GM12878 (cell line): Measurements from ENCODE around the gene ING5. TPM values are rescaled to one million over a fixed set of nuclear protein-coding genes. Genes with fewer than 3 reads are reported as not detected.

Experiments used
- ATAC-seq: fragments of 200-7000 bp; cut with Tn5 transposase; 3 replicates; pipeline ENCODE4 v1.9.1; 2020; ENCODE audit warnings: mild to moderate bottlenecking, moderate library complexity
- BruUV-seq: library from RNA; stranded (reverse); fragments of 400-500 nt; replicated peaks from 2 replicates; lab custom pipeline; 2021; lab: Mats Ljungman, UMichigan
- CTCF ChIA-PET: fragments of 300-600 bp; sonication (Branson Sonifier 250); formaldehyde crosslinking; extraction: SDS; loops from one replicate; lab custom pipeline; 2021; ENCODE audit warnings: inconsistent platforms; lab: Yijun Ruan, JAX
- POLR2A ChIA-PET: fragments of 350-600 bp; formaldehyde crosslinking; extraction: SDS; loops from one replicate; lab custom pipeline; 2021; ENCODE audit warnings: inconsistent platforms; lab: Charles Lee
- RAD21 ChIA-PET: fragments of 300-600 bp; sonication (Branson Sonifier 250); formaldehyde crosslinking; loops from one replicate; lab custom pipeline; 2023; ENCODE audit warnings: antibody characterized with exemption; ENCODE audit not compliant: unreplicated experiment; lab: Charles Lee
- SMC1A ChIA-PET: fragments of 300-600 bp; sonication (Branson Sonifier 250); formaldehyde crosslinking; loops from one replicate; lab custom pipeline; 2023; ENCODE audit not compliant: unreplicated experiment, uncharacterized antibody; lab: Charles Lee
- DNase-seq: peaks from one replicate; pipeline ENCODE4 v3.0.0-alpha.2; 2011; ENCODE audit warnings: low read depth, low spot score
- FAIRE-seq: peaks from 3 replicates; lab custom pipeline; 2011; peaks lifted over from hg19 to GRCh38; lab: Jason Lieb, UNC
- H2AFZ ChIP-seq: 2 replicates; pipeline ENCODE4 v1.6.0; 2011; ENCODE audit warnings: low read depth, low read length, control low read depth; ENCODE audit not compliant: control insufficient read depth
- H3K27ac ChIP-seq: 2 replicates; pipeline ENCODE4 v1.5.1; 2011; ENCODE audit warnings: control low read depth; ENCODE audit not compliant: control insufficient read depth, insufficient read depth
- H3K27me3 ChIP-seq, 2 experiments: replicated peaks in 1 of 2; 2 replicates each; pipeline versions ENCODE4 v1.6.0 to v1.6.1; 2011; ENCODE audit warnings: low read length in 1 of 2; ENCODE audit not compliant: control insufficient read depth in 2 of 2, insufficient read depth in 2 of 2
- H3K36me3 ChIP-seq, 2 experiments: 2 replicates each; pipeline ENCODE4 v1.5.1; 2011; ENCODE audit warnings: low read length in 1 of 2; ENCODE audit not compliant: control insufficient read depth in 2 of 2, insufficient read depth in 2 of 2
- H3K4me1 ChIP-seq: 2 replicates; pipeline ENCODE4 v1.6.1; 2011; ENCODE audit warnings: mild to moderate bottlenecking, low read length, moderate library complexity, mixed read lengths; ENCODE audit not compliant: control insufficient read depth, insufficient read depth
- H3K4me2 ChIP-seq: 2 replicates; pipeline ENCODE4 v1.6.0; 2011; ENCODE audit warnings: control low read depth; ENCODE audit not compliant: control insufficient read depth, insufficient read depth
- H3K4me3 ChIP-seq: fragments of 200-600 bp; sonication (generic); 2 replicates; pipeline ENCODE4 v1.5.1; 2016
- H3K79me2 ChIP-seq: 2 replicates; pipeline ENCODE4 v1.6.0; 2011; ENCODE audit warnings: low read length; ENCODE audit not compliant: control insufficient read depth, insufficient read depth
- H3K9ac ChIP-seq: 2 replicates; pipeline ENCODE4 v1.8.0; 2011; ENCODE audit warnings: low read length, control low read depth, mixed read lengths; ENCODE audit not compliant: control insufficient read depth, insufficient read depth
- H3K9me3 ChIP-seq: replicated peaks from 3 replicates; pipeline ENCODE4 v1.5.1; 2011; ENCODE audit warnings: mild to moderate bottlenecking, low read length; ENCODE audit not compliant: control insufficient read depth, insufficient read depth
- H4K20me1 ChIP-seq: 2 replicates; pipeline ENCODE4 v1.6.0; 2011; ENCODE audit not compliant: control insufficient read depth, insufficient read depth
- CHD1 ChIP-seq: IDR thresholded peaks from 2 replicates; pipeline ENCODE4 v1.6.1; 2012; ENCODE audit warnings: low read depth, low read length, improper control_type of control experiment
- CREB1 ChIP-seq: IDR thresholded peaks from 2 replicates; pipeline ENCODE4 v1.6.1; 2012; ENCODE audit warnings: low read depth, mild to moderate bottlenecking, inconsistent platforms
- EED ChIP-seq: sonication (generic); IDR thresholded peaks from 2 replicates; pipeline ENCODE4 v1.6.1; 2016; ENCODE audit warnings: antibody characterized with exemption, low read depth
- HDAC2 ChIP-seq: fragments of 200-600 bp; sonication (generic); IDR thresholded peaks from 2 replicates; pipeline ENCODE4 v1.6.1; 2017
- HDGF ChIP-seq: fragments of 450-650 bp; IDR thresholded peaks from 2 replicates; pipeline ENCODE4 v1.6.1; 2016; ENCODE audit warnings: antibody characterized with exemption
- SIN3A ChIP-seq: IDR thresholded peaks from 2 replicates; pipeline ENCODE4 v1.6.1; 2012; ENCODE audit warnings: low read depth, low read length, improper control_type of control experiment
- SMC3 ChIP-seq: IDR thresholded peaks from 2 replicates; pipeline ENCODE4 v1.6.1; 2011; ENCODE audit warnings: low read length, improper control_type of control experiment, borderline replicate concordance
- SREBF2 ChIP-seq: IDR thresholded peaks from 2 replicates; pipeline ENCODE4 v1.6.1; 2012; ENCODE audit warnings: mild to moderate bottlenecking, low read length
- TAF1 ChIP-seq: IDR thresholded peaks from 2 replicates; pipeline ENCODE4 v1.6.1; 2011; ENCODE audit warnings: mild to moderate bottlenecking, low read depth, low read length, borderline replicate concordance
- TARDBP ChIP-seq: IDR thresholded peaks from 2 replicates; pipeline ENCODE4 v1.6.1; 2016; ENCODE audit warnings: borderline replicate concordance
- TCF12 ChIP-seq: IDR thresholded peaks from 2 replicates; pipeline ENCODE4 v1.6.1; 2011; ENCODE audit warnings: low read depth, mild to moderate bottlenecking, low read length
- ZNF217 ChIP-seq: fragments of 450-650 bp; IDR thresholded peaks from 2 replicates; pipeline ENCODE4 v1.6.1; 2017; ENCODE audit warnings: antibody characterized with exemption, mild to moderate bottlenecking
- ZNF24 ChIP-seq: fragments of 450-650 bp; IDR thresholded peaks from 2 replicates; pipeline ENCODE4 v1.6.1; 2017; ENCODE audit warnings: antibody characterized with exemption, mild to moderate bottlenecking
- ZNF622 ChIP-seq: fragments of 450-650 bp; IDR thresholded peaks from 2 replicates; pipeline ENCODE4 v1.6.1; 2017; ENCODE audit warnings: mild to moderate bottlenecking, inconsistent platforms
- WGBS: methylation state at CpG from one replicate; pipeline ENCODE4 v1.1.6; 2016; ENCODE audit warnings: low lambda C conversion rate; ENCODE audit not compliant: insufficient replicate concordance, insufficient coverage; ENCODE audit errors: missing lambda C conversion rate; 5-methylcytosine and 5-hydroxymethylcytosine counted together
- in situ Hi-C: fragments of 300-500 bp; cut with MboI; formaldehyde crosslinking; loops from 9 replicates; pipeline ENCODE4 v1.14.3; 2018; ENCODE audit warnings: mixed read lengths
- intact Hi-C: fragments of 100-400 bp; cut with micrococcal nuclease; formaldehyde crosslinking; loops from one replicate; pipeline ENCODE4 v1.14.2; 2022; ENCODE audit not compliant: unreplicated experiment
- polyA plus RNA-seq, 11 experiments: library from polyadenylated mRNA; depleted of rRNA in 4 of 11; unstranded in 6 of 11; stranded (reverse) in 5 of 11; fragments of >200 nt; fragmentation: Nextera tagmentation in 4 of 11; fragmentation: Illumina TruSeq in 1 of 11; extraction: Ambion mirVana in 4 of 11; extraction: Trizol in 1 of 11; gene quantifications; 1 replicate in 1 of 11; 2 replicates in 10 of 11; pipeline versions ENCODE4 v1.2.1 to v1.2.3, GENCODE V29; 2011 to 2016; ENCODE audit warnings: inconsistent platforms in 2 of 11, missing spikeins in 2 of 11, low read depth in 1 of 11
- total RNA-seq, 4 experiments: library from RNA; depleted of rRNA in 3 of 4; stranded (reverse); fragments of >200 nt in 3 of 4; fragmentation: Illumina TruSeq in 1 of 4; extraction: Trizol in 1 of 4; gene quantifications; 2 replicates each; pipeline versions ENCODE4 v1.2.1 to v1.2.3, GENCODE V29; 2013 to 2021
- TF ChIP-seq, protein P1 (sequence below): IDR thresholded peaks from 2 replicates; pipeline ENCODE4 v1.6.1; 2012; ENCODE audit warnings: low read depth, low read length, improper control_type of control experiment
- TF ChIP-seq, protein P2 (sequence below): fragments of 450-650 bp; IDR thresholded peaks from 2 replicates; pipeline ENCODE4 v1.6.1; 2017; ENCODE audit warnings: mild to moderate bottlenecking, moderate library complexity

Gene ING5
- total and polyA plus RNA-seq, 10 of the 15 experiments (the other 5 are each of a cell fraction or from before 2014, with no cell fraction given), result 10.0 to 46.1 (median 27.2) TPM

DNA sequence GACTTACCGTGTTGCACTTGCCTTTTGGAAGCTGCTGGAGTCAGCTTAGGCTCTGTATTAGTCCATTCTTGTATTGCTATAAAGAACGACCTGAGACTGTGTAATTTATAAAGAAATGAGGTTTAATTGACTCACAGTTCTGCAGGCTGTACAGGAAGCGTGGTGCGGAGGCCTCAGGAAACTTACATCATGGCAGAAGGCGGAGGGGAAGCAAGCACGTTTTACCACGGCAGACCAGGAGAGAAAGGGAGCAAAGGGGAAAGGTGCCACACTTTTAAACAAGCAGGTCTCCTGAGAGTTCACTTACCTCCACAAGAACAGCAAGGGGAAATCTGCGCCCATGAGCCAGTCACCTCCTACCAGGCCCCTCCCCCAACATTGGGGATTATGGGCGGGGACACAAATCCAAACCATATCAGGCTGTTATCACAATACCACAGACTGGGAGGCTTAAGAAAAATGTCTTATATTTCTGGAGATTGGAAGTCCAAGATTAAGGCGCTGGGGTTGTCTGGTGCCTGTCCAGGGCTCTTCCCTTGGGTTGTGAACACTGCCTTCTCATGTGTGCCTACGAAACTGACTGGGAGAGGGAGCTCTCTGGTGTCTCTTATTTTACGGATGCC lies 28.9 kb downstream of the ING5 start:
- intact Hi-C loops, result loop anchor here (5.0 to 10.0 kb wide), 2 partner anchors 43 to 114 kb away; partner anchors contain the start of gene DTYMK
- no peaks in the 10 kb centered on the region for H3K9me3 ChIP-seq
- in situ Hi-C loops, result no loop called here
- ChIA-PET SMC1A (interaction anchor here (0.8 kb wide), 1 partner anchor 31 kb away, joined by 3 read pairs; no protein-coding TSS in a partner anchor), POLR2A (no interaction called here), CTCF (no interaction called here), RAD21 (no interaction called here)
- no peak overlapping the region for H2AFZ ChIP-seq
- H3K27me3 ChIP-seq, result no peaks in the 10 kb centered on the region
- no peak overlapping the region for H3K4me2 ChIP-seq
- ATAC-seq, result no peak
- peaks cover 8% of the 10 kb centered on the region for H3K79me2 ChIP-seq
- no peak overlapping the region for H3K9ac ChIP-seq
- no peaks in the 10 kb centered on the region for H3K36me3 ChIP-seq
- H3K4me3 ChIP-seq, result no peak overlapping the region
- FAIRE-seq, result no peak
- WGBS, result 65% methylated on average over 12 of the region's 12 CpGs
- TF ChIP-seq HDGF (no peak), TARDBP (no peak), TAF1 (no peak), SREBF2 (no peak), HDAC2 (no peak), CHD1 (no peak), ZNF622 (no peak), ZNF217 (no peak), EED (no peak), TCF12 (no peak), ZNF24 (no peak), CREB1 (no peak), SMC3 (no peak), SIN3A (no peak)
- TF ChIP-seq, protein P1, sequence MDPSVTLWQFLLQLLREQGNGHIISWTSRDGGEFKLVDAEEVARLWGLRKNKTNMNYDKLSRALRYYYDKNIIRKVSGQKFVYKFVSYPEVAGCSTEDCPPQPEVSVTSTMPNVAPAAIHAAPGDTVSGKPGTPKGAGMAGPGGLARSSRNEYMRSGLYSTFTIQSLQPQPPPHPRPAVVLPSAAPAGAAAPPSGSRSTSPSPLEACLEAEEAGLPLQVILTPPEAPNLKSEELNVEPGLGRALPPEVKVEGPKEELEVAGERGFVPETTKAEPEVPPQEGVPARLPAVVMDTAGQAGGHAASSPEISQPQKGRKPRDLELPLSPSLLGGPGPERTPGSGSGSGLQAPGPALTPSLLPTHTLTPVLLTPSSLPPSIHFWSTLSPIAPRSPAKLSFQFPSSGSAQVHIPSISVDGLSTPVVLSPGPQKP, result no peak
- TF ChIP-seq, protein P2, sequence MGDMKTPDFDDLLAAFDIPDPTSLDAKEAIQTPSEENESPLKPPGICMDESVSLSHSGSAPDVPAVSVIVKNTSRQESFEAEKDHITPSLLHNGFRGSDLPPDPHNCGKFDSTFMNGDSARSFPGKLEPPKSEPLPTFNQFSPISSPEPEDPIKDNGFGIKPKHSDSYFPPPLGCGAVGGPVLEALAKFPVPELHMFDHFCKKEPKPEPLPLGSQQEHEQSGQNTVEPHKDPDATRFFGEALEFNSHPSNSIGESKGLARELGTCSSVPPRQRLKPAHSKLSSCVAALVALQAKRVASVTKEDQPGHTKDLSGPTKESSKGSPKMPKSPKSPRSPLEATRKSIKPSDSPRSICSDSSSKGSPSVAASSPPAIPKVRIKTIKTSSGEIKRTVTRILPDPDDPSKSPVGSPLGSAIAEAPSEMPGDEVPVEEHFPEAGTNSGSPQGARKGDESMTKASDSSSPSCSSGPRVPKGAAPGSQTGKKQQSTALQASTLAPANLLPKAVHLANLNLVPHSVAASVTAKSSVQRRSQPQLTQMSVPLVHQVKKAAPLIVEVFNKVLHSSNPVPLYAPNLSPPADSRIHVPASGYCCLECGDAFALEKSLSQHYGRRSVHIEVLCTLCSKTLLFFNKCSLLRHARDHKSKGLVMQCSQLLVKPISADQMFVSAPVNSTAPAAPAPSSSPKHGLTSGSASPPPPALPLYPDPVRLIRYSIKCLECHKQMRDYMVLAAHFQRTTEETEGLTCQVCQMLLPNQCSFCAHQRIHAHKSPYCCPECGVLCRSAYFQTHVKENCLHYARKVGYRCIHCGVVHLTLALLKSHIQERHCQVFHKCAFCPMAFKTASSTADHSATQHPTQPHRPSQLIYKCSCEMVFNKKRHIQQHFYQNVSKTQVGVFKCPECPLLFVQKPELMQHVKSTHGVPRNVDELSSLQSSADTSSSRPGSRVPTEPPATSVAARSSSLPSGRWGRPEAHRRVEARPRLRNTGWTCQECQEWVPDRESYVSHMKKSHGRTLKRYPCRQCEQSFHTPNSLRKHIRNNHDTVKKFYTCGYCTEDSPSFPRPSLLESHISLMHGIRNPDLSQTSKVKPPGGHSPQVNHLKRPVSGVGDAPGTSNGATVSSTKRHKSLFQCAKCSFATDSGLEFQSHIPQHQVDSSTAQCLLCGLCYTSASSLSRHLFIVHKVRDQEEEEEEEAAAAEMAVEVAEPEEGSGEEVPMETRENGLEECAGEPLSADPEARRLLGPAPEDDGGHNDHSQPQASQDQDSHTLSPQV, result no peak
- H4K20me1 ChIP-seq, result no peaks in the 10 kb centered on the region; the same call in 1 of the 2 replicates
- H3K27ac ChIP-seq, result no peak overlapping the region
- no TSS peak for BruUV-seq
- H3K4me1 ChIP-seq, result no peaks in the 10 kb centered on the region
- DNase-seq, result no peak
